GM23338 (cell line): ENCODE results near the gene ZER1. TPM values are rescaled to one million over a fixed set of nuclear protein-coding genes. Genes with fewer than 3 reads are reported as not detected.

Source experiments
- ATAC-seq: fragments of 200-7000 bp; cut with Tn5 transposase; 3 replicates; pipeline ENCODE4 v1.9.1; 2020
- DNase-seq: peaks from one replicate; pipeline ENCODE4 v3.0.0-alpha.2; 2015; ENCODE audit warnings: low spot score
- H2AFZ ChIP-seq: fragments of 200-600 bp; sonication (generic); 2 replicates; pipeline ENCODE4 v1.8.0; 2016; ENCODE audit warnings: antibody characterized with exemption, mild to moderate bottlenecking, moderate library complexity
- H3F3A ChIP-seq: fragments of 200-600 bp; sonication (generic); replicated peaks from 2 replicates; pipeline ENCODE4 v1.8.0; 2017; ENCODE audit warnings: antibody characterized with exemption, mixed run types, low read depth
- H3K27ac ChIP-seq: fragments of 200-600 bp; sonication (generic); 2 replicates; pipeline ENCODE4 v1.6.1; 2016; ENCODE audit warnings: low read depth
- H3K27me3 ChIP-seq: fragments of 200-600 bp; sonication (generic); 2 replicates; pipeline ENCODE4 v1.8.0; 2016; ENCODE audit warnings: mild to moderate bottlenecking, mixed run types, moderate library complexity; ENCODE audit not compliant: insufficient read depth
- H3K36me3 ChIP-seq: fragments of 200-600 bp; sonication (generic); 2 replicates; pipeline ENCODE4 v1.8.0; 2016; ENCODE audit warnings: mild to moderate bottlenecking; ENCODE audit not compliant: insufficient read depth
- H3K4me1 ChIP-seq: fragments of 200-600 bp; sonication (generic); 2 replicates; pipeline ENCODE4 v1.8.0; 2016; ENCODE audit warnings: mild to moderate bottlenecking, moderate library complexity; ENCODE audit not compliant: insufficient read depth
- H3K4me2 ChIP-seq: fragments of 200-600 bp; sonication (generic); 2 replicates; pipeline ENCODE4 v1.7.1; 2017; ENCODE audit warnings: mixed run types
- H3K4me3 ChIP-seq: fragments of 200-600 bp; sonication (generic); 2 replicates; pipeline ENCODE4 v1.6.1; 2016; ENCODE audit warnings: mixed run types
- H3K79me2 ChIP-seq: fragments of 200-600 bp; sonication (generic); replicated peaks from 2 replicates; pipeline ENCODE4 v1.8.0; 2017; ENCODE audit warnings: mild to moderate bottlenecking; ENCODE audit not compliant: insufficient read depth
- H3K9me2 ChIP-seq: fragments of 200-600 bp; sonication (generic); 2 replicates; pipeline ENCODE4 v1.8.0; 2017; ENCODE audit not compliant: insufficient read depth
- H4K20me1 ChIP-seq: fragments of 200-600 bp; sonication (generic); replicated peaks from 2 replicates; pipeline ENCODE4 v1.8.0; 2017; ENCODE audit warnings: mild to moderate bottlenecking; ENCODE audit not compliant: insufficient read depth
- H3K27ac Mint-ChIP-seq: 2 replicates; pipeline ENCODE4 v1.8.0; 2020; ENCODE audit warnings: inconsistent platforms, mild to moderate bottlenecking, moderate library complexity, mixed read lengths
- H3K27me3 Mint-ChIP-seq: 3 replicates; pipeline ENCODE4 v1.8.0; 2022; ENCODE audit warnings: low read depth, mild to moderate bottlenecking, moderate library complexity, mixed read lengths, inconsistent platforms; ENCODE audit not compliant: insufficient read depth, poor library complexity
- H3K36me3 Mint-ChIP-seq: 3 replicates; pipeline ENCODE4 v1.8.0; 2021; ENCODE audit warnings: low read depth, mild to moderate bottlenecking, inconsistent platforms, moderate library complexity, mixed read lengths
- H3K4me1 Mint-ChIP-seq: 3 replicates; pipeline ENCODE4 v1.8.0; 2020; ENCODE audit warnings: mild to moderate bottlenecking, inconsistent platforms, mixed read lengths
- H3K4me3 Mint-ChIP-seq: 3 replicates; pipeline ENCODE4 v1.8.0; 2021; ENCODE audit warnings: moderate library complexity, mild to moderate bottlenecking, inconsistent platforms, mixed read lengths
- H3K9me3 Mint-ChIP-seq: 3 replicates; pipeline ENCODE4 v1.8.0; 2020; ENCODE audit warnings: moderate library complexity, mild to moderate bottlenecking, inconsistent platforms, mixed read lengths
- EZH2 ChIP-seq: fragments of 200-600 bp; sonication (generic); IDR thresholded peaks from one replicate; pipeline ENCODE4 v1.8.0; 2017; ENCODE audit warnings: antibody characterized with exemption, mild to moderate bottlenecking, low read depth; ENCODE audit not compliant: unreplicated experiment
- EZH2phosphoT487 ChIP-seq: fragments of 200-600 bp; sonication (generic); IDR thresholded peaks from one replicate; pipeline ENCODE4 v1.8.1; 2018; ENCODE audit warnings: antibody characterized with exemption; ENCODE audit not compliant: unreplicated experiment
- JUNB ChIP-seq: IDR thresholded peaks from one replicate; pipeline ENCODE4 v1.6.1; 2016; ENCODE audit warnings: antibody characterized with exemption; ENCODE audit not compliant: unreplicated experiment
- NANOG ChIP-seq: IDR thresholded peaks from 2 replicates; pipeline ENCODE4 v1.6.1; 2016; ENCODE audit warnings: antibody characterized with exemption, borderline replicate concordance
- STAT1 ChIP-seq: IDR thresholded peaks from one replicate; pipeline ENCODE4 v1.6.1; 2016; ENCODE audit warnings: antibody characterized with exemption; ENCODE audit not compliant: unreplicated experiment
- ZNF114 ChIP-seq: fragments of 250-450 bp; sonication (Bioruptor Pico); IDR thresholded peaks from 2 replicates; pipeline ENCODE4 v1.5.0; 2020; ENCODE audit warnings: mild to moderate bottlenecking, moderate library complexity
- ZNF331 ChIP-seq: fragments of 250-450 bp; sonication (Bioruptor Pico); IDR thresholded peaks from 2 replicates; pipeline ENCODE4 v1.5.0; 2020; ENCODE audit warnings: low read depth, mild to moderate bottlenecking, moderate library complexity
- polyA plus RNA-seq: library from polyadenylated mRNA; unstranded; fragments of >200 nt; fragmentation: Nextera tagmentation; extraction: Ambion mirVana; gene quantifications from 2 replicates; pipeline ENCODE4 v1.2.1, GENCODE V29; 2016
- total RNA-seq: library from RNA; depleted of rRNA; stranded (reverse); fragments of >200 nt; shearing (Covaris generic); gene quantifications from 2 replicates; pipeline ENCODE4 v1.2.3, GENCODE V29; 2014
- TF ChIP-seq, protein P1 (sequence below): IDR thresholded peaks from 2 replicates; pipeline ENCODE4 v1.6.1; 2016; ENCODE audit warnings: antibody characterized with exemption
- TF ChIP-seq, protein P2 (sequence below), 2 experiments: fragments of 200-600 bp in 1 of 2; sonication (generic) in 1 of 2; conservative IDR thresholded peaks; 2 replicates each; pipeline versions ENCODE4 v1.5.1 to v1.6.1; 2016 to 2017; ENCODE audit warnings: antibody characterized with exemption in 2 of 2, low read depth in 2 of 2, mild to moderate bottlenecking in 2 of 2, moderate library complexity in 1 of 2
- TF ChIP-seq, protein P3 (sequence below): IDR thresholded peaks from one replicate; pipeline ENCODE4 v1.6.1; 2018; ENCODE audit warnings: antibody characterized with exemption; ENCODE audit not compliant: unreplicated experiment

ZER1 gene
- total and polyA plus RNA-seq, 2 experiments from 2014 or later, result 7.0 to 23.9 TPM

DNA sequence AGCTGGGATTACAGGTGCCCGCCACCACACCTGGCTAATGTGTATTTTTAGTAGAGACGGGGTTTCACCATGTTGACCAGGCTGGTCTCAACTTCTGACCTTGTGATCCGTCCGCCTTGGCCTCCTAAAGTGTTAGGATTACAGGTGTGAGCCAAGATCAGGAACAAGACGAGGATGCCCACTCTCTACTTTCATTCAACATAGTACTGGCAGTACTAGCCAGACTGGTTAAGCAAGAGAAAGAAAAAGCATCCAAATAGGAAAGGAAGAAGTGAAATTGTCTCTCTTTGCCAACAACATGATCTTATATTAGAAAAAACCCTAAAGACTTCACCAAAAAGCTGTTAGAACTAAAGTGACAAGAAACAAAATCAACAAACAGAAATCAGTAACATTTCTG, 39.1 kb upstream of the ZER1 start:
- no peak overlapping the region for H3K27ac Mint-ChIP-seq
- Histone ChIP-seq H3K4me3 (no peak overlapping the region), H3K9me2 (no peaks in the 10 kb centered on the region), H3F3A (0 out of 2 replicates have a peak, but pooled peaks cover 4% of the 10 kb centered on the region), H3K27me3 (no peaks in the 10 kb centered on the region), H2AFZ (no peak overlapping the region), H3K4me2 (no peak overlapping the region), H4K20me1 (0 out of 2 replicates have a peak, but pooled peaks cover 3% of the 10 kb centered on the region), H3K36me3 (no peaks in the 10 kb centered on the region), H3K4me1 (no peaks in the 10 kb centered on the region), H3K79me2 (no peaks in the 10 kb centered on the region), H3K27ac (0 out of 2 replicates have a peak overlapping the region, but pooled peaks have one; percentile 10)
- H3K9me3 Mint-ChIP-seq, result no peaks in the 10 kb centered on the region
- no peaks in the 10 kb centered on the region for H3K4me1 Mint-ChIP-seq
- DNase-seq, result no peak
- no peak overlapping the region for H3K4me3 Mint-ChIP-seq
- H3K27me3 Mint-ChIP-seq, result peaks cover 10% of the 10 kb centered on the region
- no peak for ATAC-seq
- H3K36me3 Mint-ChIP-seq, result peaks cover 11% of the 10 kb centered on the region
- no peak for TF ChIP-seq EZH2
- no peak for TF ChIP-seq ZNF114 (CRISPR knock-in tag)
- TF ChIP-seq NANOG, result no peak

DNA sequence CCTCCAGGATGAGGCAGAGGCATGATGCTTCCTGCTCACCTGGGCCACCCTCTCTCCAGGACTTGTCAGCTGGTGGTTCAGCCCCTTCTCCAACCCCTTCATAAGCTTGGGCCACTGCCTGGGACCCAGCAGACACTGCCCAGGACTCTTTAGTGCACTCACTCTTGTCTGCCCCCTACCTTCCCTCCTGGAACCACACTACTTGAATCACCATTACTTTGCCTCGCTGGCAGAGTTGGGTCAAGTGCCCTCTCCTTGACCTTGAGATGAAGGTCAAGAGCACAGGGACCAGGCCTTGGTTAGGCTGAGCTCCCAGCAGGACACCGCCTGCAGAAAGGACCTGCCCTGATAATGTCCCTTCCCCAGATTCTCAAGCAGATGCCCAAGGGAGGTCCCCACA, 38.1 kb upstream of the ZER1 start:
- Histone ChIP-seq H3K36me3 (no peaks in the 10 kb centered on the region), H3K27me3 (no peaks in the 10 kb centered on the region), H3K4me1 (no peaks in the 10 kb centered on the region), H4K20me1 (peaks cover 3% of the 10 kb centered on the region; the same call in 1 of the 2 replicates), H3K4me3 (no peak overlapping the region), H3K4me2 (no peak overlapping the region), H2AFZ (no peak overlapping the region), H3K79me2 (no peaks in the 10 kb centered on the region), H3F3A (0 out of 2 replicates have a peak, but pooled peaks cover 4% of the 10 kb centered on the region), H3K27ac (0 out of 2 replicates have a peak overlapping the region, but pooled peaks have one; percentile 19), H3K9me2 (no peaks in the 10 kb centered on the region)
- DNase-seq, result peak; percentile 30
- Mint-ChIP-seq H3K27ac (peak overlapping the region; percentile 75), H3K27me3 (peaks cover 6% of the 10 kb centered on the region), H3K9me3 (no peaks in the 10 kb centered on the region), H3K4me3 (no peak overlapping the region), H3K4me1 (no peaks in the 10 kb centered on the region), H3K36me3 (peaks cover 15% of the 10 kb centered on the region)
- peak; percentile 79 for ATAC-seq
- TF ChIP-seq, protein P1, sequence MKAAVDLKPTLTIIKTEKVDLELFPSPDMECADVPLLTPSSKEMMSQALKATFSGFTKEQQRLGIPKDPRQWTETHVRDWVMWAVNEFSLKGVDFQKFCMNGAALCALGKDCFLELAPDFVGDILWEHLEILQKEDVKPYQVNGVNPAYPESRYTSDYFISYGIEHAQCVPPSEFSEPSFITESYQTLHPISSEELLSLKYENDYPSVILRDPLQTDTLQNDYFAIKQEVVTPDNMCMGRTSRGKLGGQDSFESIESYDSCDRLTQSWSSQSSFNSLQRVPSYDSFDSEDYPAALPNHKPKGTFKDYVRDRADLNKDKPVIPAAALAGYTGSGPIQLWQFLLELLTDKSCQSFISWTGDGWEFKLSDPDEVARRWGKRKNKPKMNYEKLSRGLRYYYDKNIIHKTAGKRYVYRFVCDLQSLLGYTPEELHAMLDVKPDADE, result no peak
- TF ChIP-seq ZNF331 (no peak), STAT1 (no peak), EZH2phosphoT487 (no peak), JUNB (no peak)
- TF ChIP-seq, protein P2, sequence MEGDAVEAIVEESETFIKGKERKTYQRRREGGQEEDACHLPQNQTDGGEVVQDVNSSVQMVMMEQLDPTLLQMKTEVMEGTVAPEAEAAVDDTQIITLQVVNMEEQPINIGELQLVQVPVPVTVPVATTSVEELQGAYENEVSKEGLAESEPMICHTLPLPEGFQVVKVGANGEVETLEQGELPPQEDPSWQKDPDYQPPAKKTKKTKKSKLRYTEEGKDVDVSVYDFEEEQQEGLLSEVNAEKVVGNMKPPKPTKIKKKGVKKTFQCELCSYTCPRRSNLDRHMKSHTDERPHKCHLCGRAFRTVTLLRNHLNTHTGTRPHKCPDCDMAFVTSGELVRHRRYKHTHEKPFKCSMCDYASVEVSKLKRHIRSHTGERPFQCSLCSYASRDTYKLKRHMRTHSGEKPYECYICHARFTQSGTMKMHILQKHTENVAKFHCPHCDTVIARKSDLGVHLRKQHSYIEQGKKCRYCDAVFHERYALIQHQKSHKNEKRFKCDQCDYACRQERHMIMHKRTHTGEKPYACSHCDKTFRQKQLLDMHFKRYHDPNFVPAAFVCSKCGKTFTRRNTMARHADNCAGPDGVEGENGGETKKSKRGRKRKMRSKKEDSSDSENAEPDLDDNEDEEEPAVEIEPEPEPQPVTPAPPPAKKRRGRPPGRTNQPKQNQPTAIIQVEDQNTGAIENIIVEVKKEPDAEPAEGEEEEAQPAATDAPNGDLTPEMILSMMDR (conservative IDR thresholded peaks at IDR 0.05; ENCODE audit: low read depth in 2 of 2), result peak; percentile 27 to 42; a peak in 3 of 4 replicates
- TF ChIP-seq, protein P3, sequence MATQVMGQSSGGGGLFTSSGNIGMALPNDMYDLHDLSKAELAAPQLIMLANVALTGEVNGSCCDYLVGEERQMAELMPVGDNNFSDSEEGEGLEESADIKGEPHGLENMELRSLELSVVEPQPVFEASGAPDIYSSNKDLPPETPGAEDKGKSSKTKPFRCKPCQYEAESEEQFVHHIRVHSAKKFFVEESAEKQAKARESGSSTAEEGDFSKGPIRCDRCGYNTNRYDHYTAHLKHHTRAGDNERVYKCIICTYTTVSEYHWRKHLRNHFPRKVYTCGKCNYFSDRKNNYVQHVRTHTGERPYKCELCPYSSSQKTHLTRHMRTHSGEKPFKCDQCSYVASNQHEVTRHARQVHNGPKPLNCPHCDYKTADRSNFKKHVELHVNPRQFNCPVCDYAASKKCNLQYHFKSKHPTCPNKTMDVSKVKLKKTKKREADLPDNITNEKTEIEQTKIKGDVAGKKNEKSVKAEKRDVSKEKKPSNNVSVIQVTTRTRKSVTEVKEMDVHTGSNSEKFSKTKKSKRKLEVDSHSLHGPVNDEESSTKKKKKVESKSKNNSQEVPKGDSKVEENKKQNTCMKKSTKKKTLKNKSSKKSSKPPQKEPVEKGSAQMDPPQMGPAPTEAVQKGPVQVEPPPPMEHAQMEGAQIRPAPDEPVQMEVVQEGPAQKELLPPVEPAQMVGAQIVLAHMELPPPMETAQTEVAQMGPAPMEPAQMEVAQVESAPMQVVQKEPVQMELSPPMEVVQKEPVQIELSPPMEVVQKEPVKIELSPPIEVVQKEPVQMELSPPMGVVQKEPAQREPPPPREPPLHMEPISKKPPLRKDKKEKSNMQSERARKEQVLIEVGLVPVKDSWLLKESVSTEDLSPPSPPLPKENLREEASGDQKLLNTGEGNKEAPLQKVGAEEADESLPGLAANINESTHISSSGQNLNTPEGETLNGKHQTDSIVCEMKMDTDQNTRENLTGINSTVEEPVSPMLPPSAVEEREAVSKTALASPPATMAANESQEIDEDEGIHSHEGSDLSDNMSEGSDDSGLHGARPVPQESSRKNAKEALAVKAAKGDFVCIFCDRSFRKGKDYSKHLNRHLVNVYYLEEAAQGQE, result no peak
